DOHH2 (cell line): ENCODE results near the gene NRDE2.

Experiments used
- H3F3A ChIP-seq: fragments of 200-600 bp; sonication (generic), shearing (Covaris generic); 2 replicates; pipeline ENCODE4 v1.6.0; 2016; ENCODE audit warnings: antibody characterized with exemption, mild to moderate bottlenecking; ENCODE audit not compliant: control insufficient read depth, insufficient read depth
- H3K27ac ChIP-seq: fragments of 200-600 bp; sonication (generic); 2 replicates; pipeline ENCODE4 v1.5.1; 2014; ENCODE audit warnings: low read depth, mild to moderate bottlenecking, low read length, moderate library complexity
- H3K27me3 ChIP-seq: fragments of 200-600 bp; sonication (generic); 2 replicates; pipeline ENCODE4 v1.6.1; 2014; ENCODE audit warnings: mild to moderate bottlenecking, low read length, mixed read lengths; ENCODE audit not compliant: control insufficient read depth
- H3K36me3 ChIP-seq: fragments of 200-600 bp; sonication (generic); 2 replicates; pipeline ENCODE4 v1.6.1; 2014; ENCODE audit warnings: mild to moderate bottlenecking, low read length, moderate library complexity, mixed read lengths; ENCODE audit not compliant: control insufficient read depth
- H3K4me1 ChIP-seq: fragments of 200-600 bp; sonication (generic); 2 replicates; pipeline ENCODE4 v1.6.1; 2014; ENCODE audit warnings: mild to moderate bottlenecking, low read length, mixed read lengths; ENCODE audit not compliant: control insufficient read depth
- H3K4me2 ChIP-seq: fragments of 200-600 bp; sonication (generic); 2 replicates; pipeline ENCODE4 v1.6.0; 2014; ENCODE audit warnings: mild to moderate bottlenecking, low read length, moderate library complexity
- H3K4me3 ChIP-seq: fragments of 200-600 bp; sonication (generic); 2 replicates; pipeline ENCODE4 v1.5.1; 2014; ENCODE audit warnings: mild to moderate bottlenecking, low read length, mixed read lengths
- H3K79me2 ChIP-seq: fragments of 200-600 bp; sonication (generic); 2 replicates; pipeline ENCODE4 v1.6.1; 2014; ENCODE audit warnings: mild to moderate bottlenecking, low read length, mixed read lengths; ENCODE audit not compliant: control insufficient read depth
- H3K9me2 ChIP-seq: fragments of 200-600 bp; sonication (generic); replicated peaks from 2 replicates; pipeline ENCODE4 v1.6.1; 2014; ENCODE audit warnings: mild to moderate bottlenecking, low read length, mixed read lengths; ENCODE audit not compliant: control insufficient read depth
- H3K9me3 ChIP-seq: fragments of 200-600 bp; sonication (generic); 2 replicates; pipeline ENCODE4 v1.6.1; 2014; ENCODE audit warnings: antibody characterized with exemption, low read length, mixed read lengths; ENCODE audit not compliant: control insufficient read depth, insufficient read depth
- H4K20me1 ChIP-seq: fragments of 200-600 bp; sonication (generic); 2 replicates; pipeline ENCODE4 v1.6.0; 2014; ENCODE audit warnings: low read depth, mild to moderate bottlenecking, antibody characterized with exemption, low read length, moderate library complexity; ENCODE audit not compliant: control insufficient read depth, insufficient read depth
- CTCF ChIP-seq: fragments of 200-600 bp; sonication (generic); IDR thresholded peaks from one replicate; pipeline ENCODE4 v1.5.1; 2014; ENCODE audit warnings: antibody characterized with exemption, mild to moderate bottlenecking, low read depth, low read length; ENCODE audit not compliant: poor library complexity, severe bottlenecking
- EZH2phosphoT487 ChIP-seq: fragments of 200-600 bp; sonication (generic); IDR thresholded peaks from 2 replicates; pipeline ENCODE4 v1.6.1; 2017; ENCODE audit warnings: borderline replicate concordance, mild to moderate bottlenecking, antibody characterized with exemption, low read length, moderate library complexity, mixed read lengths

The NRDE2 gene

GRCh38 chr14:90319634-90320541 is 11.9 kb downstream of the NRDE2 start:
- Histone ChIP-seq H3K4me2 (no peak overlapping the region), H3K27ac (no peak overlapping the region), H3K36me3 (peaks cover 16% of the 10 kb centered on the region), H4K20me1 (no peaks in the 10 kb centered on the region; the same call in 1 of the 2 replicates), H3K27me3 (no peaks in the 10 kb centered on the region), H3K4me1 (0 out of 2 replicates have a peak, but pooled peaks cover 6% of the 10 kb centered on the region), H3F3A (no peaks in the 10 kb centered on the region), H3K79me2 (peaks cover 38% of the 10 kb centered on the region), H3K9me2 (no peaks in the 10 kb centered on the region), H3K9me3 (no peaks in the 10 kb centered on the region), H3K4me3 (no peak overlapping the region)
- TF ChIP-seq EZH2phosphoT487 (no peak), CTCF (no peak)

GRCh38 chr14:90319173-90319572 is 12.6 kb downstream of the NRDE2 start:
- Histone ChIP-seq H3K4me3 (no peak overlapping the region), H3K9me3 (no peaks in the 10 kb centered on the region), H3K4me2 (no peak overlapping the region), H3K79me2 (peaks cover 35% of the 10 kb centered on the region), H3K9me2 (no peaks in the 10 kb centered on the region), H3K27ac (no peak overlapping the region), H3K27me3 (no peaks in the 10 kb centered on the region), H3K4me1 (0 out of 2 replicates have a peak, but pooled peaks cover 6% of the 10 kb centered on the region), H3K36me3 (peaks cover 16% of the 10 kb centered on the region), H3F3A (no peaks in the 10 kb centered on the region), H4K20me1 (no peaks in the 10 kb centered on the region; the same call in 1 of the 2 replicates)
- TF ChIP-seq EZH2phosphoT487 (no peak), CTCF (no peak)

GRCh38 chr14:90318016-90318415 is 13.7 kb downstream of the NRDE2 start:
- Histone ChIP-seq H3K79me2 (peaks cover 25% of the 10 kb centered on the region), H3K4me3 (no peak overlapping the region), H3K27ac (no peak overlapping the region), H4K20me1 (no peaks in the 10 kb centered on the region; the same call in 1 of the 2 replicates), H3K4me2 (no peak overlapping the region), H3F3A (no peaks in the 10 kb centered on the region), H3K36me3 (peaks cover 23% of the 10 kb centered on the region), H3K4me1 (0 out of 2 replicates have a peak, but pooled peaks cover 6% of the 10 kb centered on the region), H3K9me2 (no peaks in the 10 kb centered on the region), H3K27me3 (no peaks in the 10 kb centered on the region), H3K9me3 (no peaks in the 10 kb centered on the region)
- TF ChIP-seq EZH2phosphoT487: no peak
- TF ChIP-seq CTCF: no peak
